Vagina (tissue), 2 donors: ENCODE results near the gene MDGA2.

Experiments
- POLR2AphosphoS5 ChIP-seq, 2 donors: sonication (generic); formaldehyde crosslinking; IDR thresholded peaks; one replicate each; pipeline ENCODE4 v1.9.0; 2017; ENCODE audit warnings: antibody characterized with exemption in 2 of 2, mild to moderate bottlenecking in 2 of 2, low read depth in 1 of 2; ENCODE audit not compliant: insufficient read depth in 1 of 2
- TF ChIP-seq, protein P1 (sequence below), 3 experiments: fragments of 450-650 bp in 2 of 3; fragments of 200-600 bp in 1 of 3; sonication (generic) in 1 of 3; IDR thresholded peaks; one replicate each; pipeline ENCODE4 v1.5.1; 2017 to 2019; ENCODE audit warnings: antibody characterized with exemption in 3 of 3, mild to moderate bottlenecking in 2 of 3, moderate library complexity in 2 of 3

GRCh38 chr14:46818147-46818546, 857.3 kb downstream of the MDGA2 start:
- TF ChIP-seq, protein P1, sequence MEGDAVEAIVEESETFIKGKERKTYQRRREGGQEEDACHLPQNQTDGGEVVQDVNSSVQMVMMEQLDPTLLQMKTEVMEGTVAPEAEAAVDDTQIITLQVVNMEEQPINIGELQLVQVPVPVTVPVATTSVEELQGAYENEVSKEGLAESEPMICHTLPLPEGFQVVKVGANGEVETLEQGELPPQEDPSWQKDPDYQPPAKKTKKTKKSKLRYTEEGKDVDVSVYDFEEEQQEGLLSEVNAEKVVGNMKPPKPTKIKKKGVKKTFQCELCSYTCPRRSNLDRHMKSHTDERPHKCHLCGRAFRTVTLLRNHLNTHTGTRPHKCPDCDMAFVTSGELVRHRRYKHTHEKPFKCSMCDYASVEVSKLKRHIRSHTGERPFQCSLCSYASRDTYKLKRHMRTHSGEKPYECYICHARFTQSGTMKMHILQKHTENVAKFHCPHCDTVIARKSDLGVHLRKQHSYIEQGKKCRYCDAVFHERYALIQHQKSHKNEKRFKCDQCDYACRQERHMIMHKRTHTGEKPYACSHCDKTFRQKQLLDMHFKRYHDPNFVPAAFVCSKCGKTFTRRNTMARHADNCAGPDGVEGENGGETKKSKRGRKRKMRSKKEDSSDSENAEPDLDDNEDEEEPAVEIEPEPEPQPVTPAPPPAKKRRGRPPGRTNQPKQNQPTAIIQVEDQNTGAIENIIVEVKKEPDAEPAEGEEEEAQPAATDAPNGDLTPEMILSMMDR (IDR thresholded peaks at IDR 0.05) = no peak
- no peak for TF ChIP-seq POLR2AphosphoS5 (IDR thresholded peaks at IDR 0.05; ENCODE audit: insufficient read depth in 1 of 2, low read depth in 1 of 2)
